Transverse colon (tissue), 4 donors: ENCODE measurements around the gene CCT6A. TPM values are rescaled to one million over a fixed set of nuclear protein-coding genes. Genes with fewer than 3 reads are reported as not detected.
"Not testable (repeated sequence)": the region's sequence is repeated elsewhere in the genome, so short reads cannot be mapped to it uniquely, and the experiment has no call there.

Experiments used
- DNase-seq: peaks from one replicate; pipeline ENCODE4 v3.0.0-alpha.2; 2019
- H3K27ac ChIP-seq, 4 donors: fragments of 200-600 bp; sonication (generic); 2 replicates each; pipeline ENCODE4 v1.5.1; 2016 to 2018; ENCODE audit warnings: inconsistent platforms in 4 of 4
- H3K27me3 ChIP-seq: fragments of 200-600 bp; sonication (generic); 2 replicates; pipeline ENCODE4 v1.5.1; 2017; ENCODE audit warnings: inconsistent platforms
- H3K36me3 ChIP-seq, 4 donors: fragments of 200-600 bp; sonication (generic); 2 replicates each; pipeline ENCODE4 v1.5.1; 2017 to 2019; ENCODE audit warnings: inconsistent platforms in 4 of 4
- H3K4me1 ChIP-seq, 4 donors: fragments of 200-600 bp; sonication (generic); 2 replicates each; pipeline ENCODE4 v1.5.1; 2017 to 2020; ENCODE audit warnings: inconsistent platforms in 4 of 4
- H3K4me3 ChIP-seq, 4 donors: fragments of 200-600 bp; sonication (generic); 1 replicate in 1 of 4; 2 replicates in 3 of 4; pipeline versions ENCODE4 v1.5.1 to v1.6.1; 2017 to 2019; ENCODE audit warnings: inconsistent platforms in 4 of 4
- H3K9me3 ChIP-seq, 2 donors: fragments of 200-600 bp; sonication (generic); 2 replicates each; pipeline ENCODE4 v1.5.1; 2017 to 2019; ENCODE audit warnings: inconsistent platforms in 2 of 2
- EP300 ChIP-seq: sonication (generic); formaldehyde crosslinking; IDR thresholded peaks from one replicate; pipeline ENCODE4 v1.6.1; 2017; ENCODE audit warnings: antibody characterized with exemption, low read depth
- POLR2A ChIP-seq: fragments of 450-650 bp; IDR thresholded peaks from one replicate; pipeline ENCODE4 v1.6.1; 2016; ENCODE audit warnings: antibody characterized with exemption, mild to moderate bottlenecking, moderate library complexity
- POLR2AphosphoS5 ChIP-seq, 3 donors: sonication (generic); formaldehyde crosslinking; IDR thresholded peaks; one replicate each; pipeline ENCODE4 v1.6.1; 2016; ENCODE audit warnings: antibody characterized with exemption in 3 of 3
- WGBS, 2 donors: methylation state at CpG; one replicate each; pipeline ENCODE4 v1.1.5; 2018; ENCODE audit warnings: low coverage in 1 of 2; 5-methylcytosine and 5-hydroxymethylcytosine counted together
- in situ Hi-C, 4 donors: fragments of 200-750 bp; cut with MboI; loops; one replicate each; pipeline versions ENCODE4 v1.15.0 to v1.15.1; 2017; ENCODE audit warnings: low sequenced_read_pairs in 3 of 4, low pct_ligation_motif_present in 1 of 4, low pct_unique_long_range_greater_than_20kb in 1 of 4
- intact Hi-C: fragments of 100-400 bp; cut with DNase I; formaldehyde crosslinking; loops from one replicate; pipeline ENCODE4 v1.15.1; 2023; ENCODE audit warnings: low total_unique reads
- total RNA-seq, 4 donors: library from RNA; depleted of rRNA; stranded (reverse); fragments of >200 nt; gene quantifications; one replicate each; pipeline ENCODE4 v1.1.0, GENCODE V29; 2016
- TF ChIP-seq, protein P1 (sequence below), 5 experiments: fragments of 200-600 bp in 3 of 5; fragments of 450-650 bp in 2 of 5; sonication (generic) in 3 of 5; IDR thresholded peaks; 1 replicate in 2 of 5; 2 replicates in 3 of 5; pipeline ENCODE4 v1.5.1; 2016 to 2017; ENCODE audit warnings: antibody characterized with exemption in 5 of 5, inconsistent platforms in 3 of 5, mild to moderate bottlenecking in 2 of 5, moderate library complexity in 1 of 5

Gene CCT6A
- total RNA-seq, 4 donors from 2014 or later = 47.9 to 92.9 (median 70.9) TPM

DNA sequence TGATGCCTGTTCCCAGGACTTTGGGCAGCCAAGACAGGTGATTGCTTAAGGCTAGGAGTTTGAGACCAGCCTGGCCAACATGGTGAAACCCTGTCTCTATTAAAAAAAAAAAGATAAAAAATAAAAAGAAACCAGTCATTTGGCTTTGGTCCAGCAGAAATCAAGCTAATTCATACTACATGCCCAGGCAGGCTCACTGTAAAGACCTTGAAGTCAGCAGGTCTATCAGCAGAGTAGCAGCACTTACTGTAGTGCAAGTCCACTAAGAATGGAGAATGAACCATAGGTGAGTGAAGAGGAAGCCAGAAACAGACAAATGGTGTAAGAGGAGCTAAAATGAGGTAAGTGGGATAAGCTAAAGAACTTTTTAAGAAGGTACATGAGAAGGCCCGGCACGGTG lies 25.0 kb upstream of the CCT6A start:
- H3K4me3 ChIP-seq = no peak overlapping the region
- no peaks in the 10 kb centered on the region for H3K9me3 ChIP-seq
- no peaks in the 10 kb centered on the region for H3K27me3 ChIP-seq
- in situ Hi-C loops (loop anchor here in 1 of 4 donors (25.0 kb wide), 1 partner anchor 1014 kb away; the partner anchor contains the start of gene EGFR), intact Hi-C loops (no loop called here)
- no peaks in the 10 kb centered on the region for H3K36me3 ChIP-seq
- 66% methylated on average over 2 of the region's 2 CpGs; no CpG with 5 or more reads in 1 of the 2 donors for WGBS, 2 donors
- H3K27ac ChIP-seq = no peak overlapping the region
- peaks cover 0 to 12% (median 4%) of the 10 kb centered on the region in 4 donors for H3K4me1 ChIP-seq
- DNase-seq = no peak
- TF ChIP-seq POLR2AphosphoS5 (IDR thresholded peaks at IDR 0.05) (no peak), POLR2A (no peak), EP300 (no peak)
- TF ChIP-seq, protein P1, sequence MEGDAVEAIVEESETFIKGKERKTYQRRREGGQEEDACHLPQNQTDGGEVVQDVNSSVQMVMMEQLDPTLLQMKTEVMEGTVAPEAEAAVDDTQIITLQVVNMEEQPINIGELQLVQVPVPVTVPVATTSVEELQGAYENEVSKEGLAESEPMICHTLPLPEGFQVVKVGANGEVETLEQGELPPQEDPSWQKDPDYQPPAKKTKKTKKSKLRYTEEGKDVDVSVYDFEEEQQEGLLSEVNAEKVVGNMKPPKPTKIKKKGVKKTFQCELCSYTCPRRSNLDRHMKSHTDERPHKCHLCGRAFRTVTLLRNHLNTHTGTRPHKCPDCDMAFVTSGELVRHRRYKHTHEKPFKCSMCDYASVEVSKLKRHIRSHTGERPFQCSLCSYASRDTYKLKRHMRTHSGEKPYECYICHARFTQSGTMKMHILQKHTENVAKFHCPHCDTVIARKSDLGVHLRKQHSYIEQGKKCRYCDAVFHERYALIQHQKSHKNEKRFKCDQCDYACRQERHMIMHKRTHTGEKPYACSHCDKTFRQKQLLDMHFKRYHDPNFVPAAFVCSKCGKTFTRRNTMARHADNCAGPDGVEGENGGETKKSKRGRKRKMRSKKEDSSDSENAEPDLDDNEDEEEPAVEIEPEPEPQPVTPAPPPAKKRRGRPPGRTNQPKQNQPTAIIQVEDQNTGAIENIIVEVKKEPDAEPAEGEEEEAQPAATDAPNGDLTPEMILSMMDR (IDR thresholded peaks at IDR 0.05) = no peak

DNA sequence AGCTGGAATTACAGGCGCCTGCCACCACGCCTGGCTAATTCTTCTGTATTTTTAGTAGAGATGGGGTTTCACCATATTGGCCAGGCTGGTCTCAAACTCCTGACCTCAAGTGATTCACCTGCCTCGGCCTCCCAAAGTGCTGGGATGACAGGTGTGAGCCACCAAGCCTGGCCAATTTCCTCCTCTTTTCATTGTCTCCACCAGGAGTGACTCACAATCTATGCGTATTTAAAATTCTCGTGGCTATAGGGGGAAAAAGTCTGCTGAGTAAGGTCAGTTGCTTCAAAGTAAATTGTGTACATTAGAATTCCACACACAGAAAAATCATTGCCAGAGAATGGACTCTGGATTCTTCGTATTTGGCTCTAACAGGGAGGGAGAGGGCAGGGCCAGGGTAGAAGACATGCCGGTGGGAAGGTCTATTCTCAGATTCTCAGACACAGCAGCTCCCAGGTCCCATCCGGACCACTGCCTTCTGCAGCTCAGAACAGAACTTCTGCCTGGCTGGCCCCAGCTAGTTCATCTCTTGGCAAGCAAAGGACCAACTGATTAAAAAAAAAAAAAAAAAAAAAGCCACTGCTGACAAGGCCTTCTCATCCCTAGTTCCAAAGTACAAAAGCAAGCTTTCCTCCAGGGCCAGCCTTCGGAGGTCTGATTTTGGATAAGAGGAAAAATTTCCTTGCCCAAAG lies 22.5 kb upstream of the CCT6A start:
- Histone ChIP-seq H3K9me3 (no peaks in the 10 kb centered on the region), H3K27ac (peak overlapping the region in 2 of 4 donors; percentile 51 to 56), H3K36me3 (no peaks in the 10 kb centered on the region), H3K27me3 (no peaks in the 10 kb centered on the region), H3K4me1 (peaks cover 0 to 18% (median 8%) of the 10 kb centered on the region in 4 donors), H3K4me3 (no peak overlapping the region)
- WGBS, 2 donors = 39 to 67% methylated on average over 5 to 9 of the region's 9 CpGs
- intact Hi-C loops = no loop called here
- in situ Hi-C loops = loop anchor here in 1 of 4 donors (25.0 kb wide), 1 partner anchor 1017 kb away; the partner anchor contains the start of gene EGFR
- no peak for DNase-seq
- no peak for TF ChIP-seq POLR2AphosphoS5 (IDR thresholded peaks at IDR 0.05)
- TF ChIP-seq, protein P1 (IDR thresholded peaks at IDR 0.05) = no peak
- no peak for TF ChIP-seq EP300
- TF ChIP-seq POLR2A = no peak

DNA sequence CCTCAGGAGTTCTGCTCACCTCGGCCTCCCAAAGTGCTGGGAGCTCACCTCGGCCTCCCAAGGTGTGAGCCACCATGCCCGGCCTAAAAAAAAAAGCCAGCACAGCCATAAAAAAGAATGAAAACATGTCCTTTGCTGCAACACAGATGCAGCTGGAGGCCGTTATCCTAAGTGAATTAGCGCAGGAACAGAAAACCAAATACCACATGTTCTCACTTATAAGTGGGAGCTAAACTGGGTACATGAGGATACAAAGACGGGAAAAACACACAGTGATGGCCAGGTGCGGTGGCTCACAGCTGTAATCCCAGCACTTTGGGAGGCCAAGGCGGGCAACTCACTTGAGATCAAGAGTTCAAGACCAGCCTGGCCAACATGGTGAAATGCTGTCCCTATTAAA lies 21.2 kb upstream of the CCT6A start:
- DNase-seq = no peak
- 83 to 97% methylated on average over 1 to 8 of the region's 8 CpGs for WGBS, 2 donors
- H3K9me3 ChIP-seq = no peaks in the 10 kb centered on the region
- no peaks in the 10 kb centered on the region for H3K36me3 ChIP-seq
- no peak for TF ChIP-seq POLR2AphosphoS5 (IDR thresholded peaks at IDR 0.05)
- in situ Hi-C loops (loop anchor here in 1 of 4 donors (25.0 kb wide), 1 partner anchor 1018 kb away; the partner anchor contains the start of gene EGFR), intact Hi-C loops (no loop called here)
- H3K27ac ChIP-seq = no peak overlapping the region
- no peak overlapping the region for H3K4me3 ChIP-seq
- no peaks in the 10 kb centered on the region for H3K27me3 ChIP-seq
- H3K4me1 ChIP-seq = peaks cover 0 to 18% (median 10%) of the 10 kb centered on the region in 4 donors

DNA sequence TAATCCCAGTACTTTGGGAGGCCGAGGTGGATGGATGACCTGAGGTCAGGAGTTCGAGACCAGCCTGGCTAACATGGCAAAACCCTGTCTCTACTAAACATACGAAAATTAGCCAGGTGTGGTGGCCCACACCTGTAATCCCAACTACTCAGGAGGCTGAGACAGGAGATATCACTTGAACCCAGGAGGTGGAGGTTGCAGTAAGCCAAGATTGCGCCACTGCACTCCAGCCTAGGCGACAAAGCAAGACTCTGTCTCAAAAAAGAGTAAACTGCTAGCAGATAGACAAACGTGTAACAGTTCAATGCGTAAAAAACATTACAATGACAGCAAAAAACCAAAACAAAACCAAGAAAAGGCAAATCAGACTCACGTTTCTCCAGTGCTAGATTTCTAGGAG lies 20.0 kb upstream of the CCT6A start:
- H3K27ac ChIP-seq, DNase-seq, H3K27me3 ChIP-seq, intact Hi-C loops, H3K4me3 ChIP-seq, H3K36me3 ChIP-seq, H3K9me3 ChIP-seq: not testable (repeated sequence)
- peaks cover 0 to 18% (median 10%) of the 10 kb centered on the region in 4 donors for H3K4me1 ChIP-seq
- WGBS, 2 donors = 79 to 88% methylated on average over 1 to 8 of the region's 8 CpGs
- in situ Hi-C loops = loop anchor here in 1 of 4 donors (25.0 kb wide), 1 partner anchor 1019 kb away; the partner anchor contains the start of gene EGFR

DNA sequence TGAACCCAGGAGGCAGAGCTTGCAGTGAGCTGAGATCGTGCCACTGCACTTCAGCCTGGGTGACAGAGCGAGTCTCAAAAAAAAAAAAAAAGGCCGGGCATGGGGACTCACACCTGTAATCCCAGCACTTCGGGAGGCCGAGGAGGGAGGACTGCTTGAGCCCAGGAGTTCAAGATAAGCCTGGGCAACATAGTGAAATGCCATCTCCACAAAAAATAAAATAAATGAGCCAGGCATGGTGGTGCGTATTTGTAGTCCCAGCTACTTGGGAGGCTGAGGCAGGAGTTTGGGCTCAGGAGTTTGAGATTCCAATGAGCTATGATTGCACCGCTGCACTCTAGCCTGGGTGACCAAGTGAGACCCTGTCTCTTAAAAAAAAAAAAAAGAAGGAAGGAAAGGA lies 19.0 kb upstream of the CCT6A start:
- intact Hi-C loops, H3K27ac ChIP-seq, H3K9me3 ChIP-seq, H3K36me3 ChIP-seq, DNase-seq, H3K4me3 ChIP-seq, H3K27me3 ChIP-seq: not testable (repeated sequence)
- H3K4me1 ChIP-seq = peaks cover 0 to 18% (median 10%) of the 10 kb centered on the region in 4 donors
- in situ Hi-C loops = loop anchor here in 1 of 4 donors (25.0 kb wide), 1 partner anchor 1020 kb away; the partner anchor contains the start of gene EGFR
- 94 to 96% methylated on average over 3 to 7 of the region's 7 CpGs for WGBS, 2 donors
